ENCODE data around the gene GPD2.
A peak's percentile ranks its signal among the peaks of the same experiment; 100 is the strongest.

Gene GPD2

GRCh38 chr2:156447761-156448160, 11.6 kb downstream of the GPD2 start:
- TF ChIP-seq CTCF (IDR thresholded peaks at IDR 0.05; ENCODE audit: low read depth, low read length) = no peak
- H3K4me3 ChIP-seq (replicated peaks in 1 of 2; ENCODE audit: low read depth in 2 of 2, low read length in 2 of 2) = no peak overlapping the region
- no peak for DNase-seq (ENCODE audit: low read depth in 2 of 2)

DNA sequence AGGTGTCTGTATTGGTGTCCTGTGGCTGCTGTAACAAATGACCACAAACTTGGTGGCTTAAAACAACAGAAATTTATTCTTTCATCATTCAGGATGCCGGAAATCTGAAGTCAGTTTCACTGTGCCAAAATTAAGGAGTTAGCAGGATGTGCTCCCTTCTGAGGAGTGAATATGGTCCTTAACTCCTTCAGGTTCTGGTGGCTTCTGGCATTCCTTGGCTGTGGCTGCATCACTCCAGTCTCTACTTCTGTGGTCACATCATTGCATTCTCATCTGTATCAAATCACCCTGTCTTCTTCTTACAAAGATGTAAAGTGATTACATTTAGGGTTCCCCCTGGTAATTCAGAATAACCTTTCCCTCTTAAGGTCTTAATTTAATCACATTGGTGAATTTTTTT, 12.6 kb downstream of the GPD2 start:
- no peak for DNase-seq (ENCODE audit: low read depth in 2 of 2)
- TF ChIP-seq CTCF (IDR thresholded peaks at IDR 0.05; ENCODE audit: low read depth, low read length) = no peak
- H3K4me3 ChIP-seq (replicated peaks in 1 of 2; ENCODE audit: low read depth in 2 of 2, low read length in 2 of 2) = no peak overlapping the region

DNA sequence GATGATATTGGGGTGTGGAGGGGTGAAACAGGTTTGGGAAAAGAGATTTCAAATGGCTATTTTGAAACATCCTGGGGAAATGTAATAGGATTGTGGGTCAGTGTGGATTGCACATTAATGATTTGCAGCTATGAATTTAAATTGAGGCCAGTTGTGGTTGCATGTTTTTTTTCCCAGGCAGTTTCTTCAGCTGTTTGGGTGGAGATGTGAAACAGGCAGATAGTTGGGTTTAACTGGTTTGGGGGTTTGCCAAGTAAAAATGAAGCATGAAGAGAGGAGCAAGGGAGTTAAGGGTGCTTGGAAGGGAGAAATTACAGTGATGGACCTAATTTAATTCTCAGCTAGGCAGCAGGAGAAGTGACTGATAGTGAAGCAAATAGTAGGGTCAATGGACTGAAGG, 16.8 kb downstream of the GPD2 start:
- no peak overlapping the region for H3K4me3 ChIP-seq (replicated peaks in 1 of 2; ENCODE audit: low read depth in 2 of 2, low read length in 2 of 2)
- TF ChIP-seq CTCF (IDR thresholded peaks at IDR 0.05; ENCODE audit: low read depth, low read length) = no peak
- peak; percentile 25 to 35 for DNase-seq (ENCODE audit: low read depth in 2 of 2)

GRCh38 chr2:156455361-156455975, 19.3 kb downstream of the GPD2 start:
- no peak overlapping the region for H3K4me3 ChIP-seq (replicated peaks in 1 of 2; ENCODE audit: low read depth in 2 of 2, low read length in 2 of 2)
- peak in 1 of 2 donors; percentile 74 for DNase-seq (ENCODE audit: low read depth in 2 of 2)
- no peak for TF ChIP-seq CTCF (IDR thresholded peaks at IDR 0.05; ENCODE audit: low read depth, low read length)

DNA sequence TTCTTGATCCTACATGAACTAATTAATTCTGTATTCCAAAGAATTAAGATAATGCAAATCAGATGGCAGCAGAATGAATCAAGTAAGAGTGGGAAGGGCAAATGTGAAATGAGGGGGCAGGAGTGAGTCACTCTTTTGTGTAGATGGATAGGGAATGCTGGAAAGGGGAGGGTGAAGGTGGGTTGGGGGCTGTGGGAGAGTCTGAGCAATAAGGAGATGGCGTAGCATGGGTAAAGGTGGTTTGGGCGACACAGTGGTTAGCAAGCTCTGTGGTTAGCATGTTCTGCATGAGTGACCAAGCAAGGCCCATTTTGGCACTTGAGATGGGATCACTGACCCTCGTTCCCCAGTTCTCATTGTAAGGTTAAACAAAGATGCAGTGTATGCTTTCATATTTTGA, 20.4 kb downstream of the GPD2 start:
- DNase-seq (ENCODE audit: low read depth in 2 of 2) = no peak

DNA sequence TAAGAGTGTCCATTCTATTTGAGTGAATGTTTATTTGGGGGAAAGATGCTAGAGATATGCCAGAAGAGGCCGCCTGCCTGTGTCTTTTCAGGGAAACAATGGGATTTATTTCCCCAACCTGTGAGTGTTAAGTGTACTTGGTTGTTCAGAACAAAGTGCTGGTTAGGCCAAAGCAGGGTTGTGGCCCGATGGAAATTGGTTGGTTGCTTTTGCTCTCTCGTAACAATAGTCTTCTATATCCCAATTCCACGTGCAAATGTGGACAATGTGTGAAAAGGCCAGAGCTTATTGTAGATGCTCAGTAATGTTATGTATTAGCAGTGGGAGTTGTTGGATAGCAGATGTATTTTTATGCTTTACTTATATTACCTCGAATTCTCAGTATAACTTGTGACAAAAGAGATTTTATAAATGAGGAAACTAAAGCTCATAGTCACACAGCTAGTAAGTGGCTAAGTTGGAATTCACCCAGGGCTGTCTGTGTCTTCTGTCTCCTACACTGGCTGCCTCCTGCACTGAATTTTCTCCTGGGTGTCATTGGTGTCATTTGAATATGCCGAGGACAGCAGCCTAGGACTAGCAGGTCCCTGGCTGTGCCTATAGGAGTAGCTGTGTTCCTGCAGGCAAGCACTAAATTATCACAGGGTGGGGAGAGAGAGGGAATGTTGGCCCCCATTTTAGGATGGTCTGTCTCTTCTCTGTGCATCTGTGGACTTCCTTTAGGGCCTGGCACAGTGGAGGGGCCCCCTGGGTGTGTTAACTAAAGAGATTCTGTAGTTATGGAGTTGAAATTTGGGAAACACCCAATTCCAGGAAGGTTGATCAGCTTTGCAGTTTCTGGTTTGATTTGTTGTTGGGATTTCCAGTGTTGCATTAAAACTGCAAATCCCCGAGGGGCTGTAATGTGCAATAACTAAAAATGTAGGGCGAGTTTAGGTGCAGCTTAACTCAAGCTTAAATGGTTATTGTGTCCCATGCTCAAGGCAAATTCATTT, 21.6 kb downstream of the GPD2 start:
- TF ChIP-seq CTCF (IDR thresholded peaks at IDR 0.05; ENCODE audit: low read depth, low read length) = no peak
- DNase-seq (ENCODE audit: low read depth in 2 of 2) = peak in 1 of 2 donors; percentile 64
- no peak overlapping the region for H3K4me3 ChIP-seq (replicated peaks in 1 of 2; ENCODE audit: low read depth in 2 of 2, low read length in 2 of 2)

More for the DNA sequence above, 20.4 kb downstream of the GPD2 start:
- no peak overlapping the region for H3K4me3 ChIP-seq (replicated peaks in 1 of 2; ENCODE audit: low read depth in 2 of 2, low read length in 2 of 2)
- no peak for TF ChIP-seq CTCF (IDR thresholded peaks at IDR 0.05; ENCODE audit: low read depth, low read length)

Data from cardiac fibroblast (primary cell).